GM12891 (cell line): ENCODE data around the gene SMTNL2.
"Not testable (repeated sequence)": the region's sequence is repeated elsewhere in the genome, so short reads cannot be mapped to it uniquely, and the experiment has no call there.

Experiments
- POLR2A ChIP-seq: IDR thresholded peaks from 2 replicates; pipeline ENCODE4 v1.6.1; 2011; ENCODE audit warnings: low read depth, low read length, control low read depth
- POLR2AphosphoS5 ChIP-seq: IDR thresholded peaks from 2 replicates; pipeline ENCODE4 v1.6.1; 2011; ENCODE audit warnings: low read depth, low read length, control low read depth
- SPI1 ChIP-seq: IDR thresholded peaks from 2 replicates; pipeline ENCODE4 v1.6.1; 2011; ENCODE audit warnings: low read depth, low read length, control low read depth
- TAF1 ChIP-seq: IDR thresholded peaks from 2 replicates; pipeline ENCODE4 v1.6.1; 2011; ENCODE audit warnings: low read depth, low read length, control low read depth

DNA sequence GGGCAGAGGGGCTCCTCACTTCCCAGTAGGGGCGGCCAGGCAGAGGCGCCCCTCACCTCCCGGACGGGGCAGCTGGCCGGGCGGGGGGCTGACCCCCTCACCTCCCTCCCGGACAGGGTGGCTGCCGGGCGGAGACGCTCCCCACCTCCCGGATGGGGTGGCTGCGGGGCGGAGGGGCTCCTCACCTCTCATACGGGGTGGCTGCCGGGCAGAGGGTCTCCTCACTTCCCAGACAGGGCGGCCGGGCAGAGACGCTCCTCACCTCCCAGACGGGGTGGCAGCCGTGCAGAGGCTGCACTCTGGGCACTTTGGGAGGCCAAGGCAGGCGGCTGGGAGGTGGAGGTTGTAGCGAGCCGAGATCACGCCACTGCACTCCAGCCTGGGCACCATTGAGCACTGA is 6.0 kb upstream of the SMTNL2 start:
- TF ChIP-seq POLR2A, POLR2AphosphoS5, TAF1, SPI1: not testable (repeated sequence)
